Endothelial cell of umbilical vein (primary cell): ENCODE results near the gene SLC16A7. TPM values are rescaled to one million over a fixed set of nuclear protein-coding genes. Genes with fewer than 3 reads are reported as not detected.

Experiments
- BruUV-seq: library from RNA; stranded (reverse); fragments of 400-500 nt; replicated peaks from 2 replicates; lab custom pipeline; 2021; lab: Mats Ljungman, UMichigan
- CTCF ChIA-PET: fragments of 300-600, 350-600 bp; sonication (Branson Sonifier 250); formaldehyde crosslinking; loops from one replicate; lab custom pipeline; 2021; ENCODE audit warnings: antibody characterized with exemption, inconsistent platforms; lab: Charles Lee
- POLR2A ChIA-PET: fragments of 300-600, 350-600 bp; sonication (Branson Sonifier 250); formaldehyde crosslinking; loops from one replicate; lab custom pipeline; 2021; ENCODE audit warnings: antibody characterized with exemption, inconsistent platforms; lab: Charles Lee
- DNase-seq: peaks from one replicate; pipeline ENCODE4 v3.0.0-alpha.2; 2011; ENCODE audit warnings: low read depth, low spot score
- FAIRE-seq: peaks from 2 replicates; lab custom pipeline; 2011; peaks lifted over from hg19 to GRCh38; lab: Jason Lieb, UNC
- H2AFZ ChIP-seq: 2 replicates; pipeline ENCODE4 v1.6.0; 2012; ENCODE audit warnings: low read depth, low read length, control low read depth, inconsistent platforms
- H3K27ac ChIP-seq: 2 replicates; pipeline ENCODE4 v1.5.1; 2011; ENCODE audit warnings: low read depth, mild to moderate bottlenecking, control low read depth, low read length, moderate library complexity; ENCODE audit not compliant: insufficient read depth
- H3K27me3 ChIP-seq, 2 experiments: 2 replicates each; pipeline versions ENCODE4 v1.6.0 to v1.6.1; 2011; ENCODE audit warnings: low read length in 2 of 2, mixed read lengths in 1 of 2; ENCODE audit not compliant: control insufficient read depth in 2 of 2, insufficient read depth in 2 of 2
- H3K36me3 ChIP-seq, 2 experiments: 2 replicates in 1 of 2; 3 replicates in 1 of 2; pipeline ENCODE4 v1.5.1; 2011; ENCODE audit warnings: low read length in 2 of 2, mild to moderate bottlenecking in 1 of 2, moderate library complexity in 1 of 2; ENCODE audit not compliant: control insufficient read depth in 2 of 2, insufficient read depth in 2 of 2; ENCODE audit errors: extremely low read depth in 1 of 2
- H3K4me1 ChIP-seq: 3 replicates; pipeline ENCODE4 v1.5.1; 2011; ENCODE audit warnings: mild to moderate bottlenecking, low read length; ENCODE audit not compliant: control insufficient read depth, insufficient read depth; ENCODE audit errors: extremely low read depth
- H3K4me2 ChIP-seq: 2 replicates; pipeline ENCODE4 v1.6.1; 2011; ENCODE audit warnings: low read length, control low read depth, mixed read lengths; ENCODE audit not compliant: insufficient read depth
- H3K4me3 ChIP-seq, 3 experiments: fragments of 200-600 bp in 1 of 3; sonication (generic), shearing (Covaris generic) in 1 of 3; replicated peaks in 1 of 3; 2 replicates each; pipeline ENCODE4 v1.5.1; 2011 to 2016; ENCODE audit warnings: control low read depth in 3 of 3, low read length in 3 of 3, mild to moderate bottlenecking in 2 of 3, inconsistent platforms in 1 of 3, low read depth in 1 of 3, moderate library complexity in 1 of 3; ENCODE audit not compliant: insufficient read depth in 1 of 3
- H3K79me2 ChIP-seq: 2 replicates; pipeline ENCODE4 v1.6.0; 2012; ENCODE audit warnings: low read length, inconsistent platforms; ENCODE audit not compliant: control insufficient read depth, insufficient read depth
- H3K9ac ChIP-seq: replicated peaks from 2 replicates; pipeline ENCODE3; 2011; ENCODE audit warnings: low read length, control low read depth; ENCODE audit not compliant: insufficient read depth; ENCODE audit errors: extremely low read depth
- H3K9me1 ChIP-seq: replicated peaks from 3 replicates; pipeline ENCODE4 v1.6.0; 2011; ENCODE audit warnings: mild to moderate bottlenecking, low read length; ENCODE audit not compliant: control insufficient read depth, insufficient read depth; ENCODE audit errors: extremely low read depth
- H3K9me3 ChIP-seq: replicated peaks from 2 replicates; pipeline ENCODE4 v1.5.1; 2012; ENCODE audit warnings: low read length, inconsistent platforms; ENCODE audit not compliant: control insufficient read depth, insufficient read depth
- H4K20me1 ChIP-seq: replicated peaks from 2 replicates; pipeline ENCODE3; 2011; ENCODE audit warnings: mild to moderate bottlenecking, low read length; ENCODE audit not compliant: control insufficient read depth, insufficient read depth; ENCODE audit errors: extremely low read depth
- CTCF ChIP-seq, 2 donors: IDR thresholded peaks; 1 replicate in 1 of 2; 2 replicates in 1 of 2; pipeline ENCODE4 v1.5.1; 2011; ENCODE audit warnings: low read length in 2 of 2, mild to moderate bottlenecking in 2 of 2, moderate library complexity in 2 of 2, control low read depth in 1 of 2, inconsistent platforms in 1 of 2, low read depth in 1 of 2; ENCODE audit not compliant: insufficient read depth in 1 of 2; ENCODE audit errors: extremely low read depth in 1 of 2
- EZH2 ChIP-seq: IDR thresholded peaks from 2 replicates; pipeline ENCODE4 v1.6.1; 2012; ENCODE audit warnings: borderline replicate concordance, low read depth, mild to moderate bottlenecking, moderate library complexity, low read length, inconsistent platforms; ENCODE audit not compliant: severe bottlenecking
- FOS ChIP-seq: IDR thresholded peaks from 2 replicates; pipeline ENCODE4 v1.6.1; 2011; ENCODE audit warnings: mild to moderate bottlenecking, low read length, moderate library complexity, borderline replicate concordance; ENCODE audit not compliant: insufficient read depth
- GATA2 ChIP-seq: IDR thresholded peaks from 2 replicates; pipeline ENCODE4 v1.7.0; 2011; ENCODE audit warnings: low read depth, mild to moderate bottlenecking, moderate library complexity, mixed read lengths, low read length; ENCODE audit not compliant: insufficient read length, insufficient read depth
- JUN ChIP-seq: IDR thresholded peaks from 2 replicates; pipeline ENCODE4 v1.6.1; 2011; ENCODE audit warnings: borderline replicate concordance, low read depth; ENCODE audit not compliant: insufficient read length, insufficient read depth
- MYC ChIP-seq: IDR thresholded peaks from one replicate; pipeline ENCODE4 v1.6.1; 2011; ENCODE audit warnings: mild to moderate bottlenecking, low read depth, low read length
- POLR2A ChIP-seq: IDR thresholded peaks from 2 replicates; pipeline ENCODE4 v1.6.1; 2012; ENCODE audit warnings: low read depth, mild to moderate bottlenecking, control low read depth, low read length
- POLR2AphosphoS5 ChIP-seq: IDR thresholded peaks from 2 replicates; pipeline ENCODE4 v1.6.1; 2012; ENCODE audit warnings: low read depth, mild to moderate bottlenecking, control low read depth, low read length, moderate library complexity; ENCODE audit not compliant: insufficient read depth
- dilution Hi-C: fragments of 300-500 bp; cut with MboI; formaldehyde crosslinking; loops from one replicate; pipeline ENCODE4 v1.15.0; 2019; ENCODE audit warnings: low sequenced_read_pairs; ENCODE audit not compliant: extremely low pct_ligation_motif_present
- intact Hi-C: fragments of 100-400 bp; cut with micrococcal nuclease; formaldehyde crosslinking; loops from one replicate; pipeline ENCODE4 v1.10.0; 2022
- polyA plus RNA-seq, 4 experiments: library from polyadenylated mRNA; depleted of rRNA in 3 of 4; stranded (reverse) in 3 of 4; unstranded in 1 of 4; fragments of >200 nt; gene quantifications; 2 replicates each; pipeline versions ENCODE4 v1.2.1 to v1.2.3, GENCODE V29; 2011 to 2012; ENCODE audit warnings: missing spikeins in 1 of 4
- total RNA-seq: library from RNA; stranded (reverse); gene quantifications from 2 replicates; pipeline ENCODE4 v1.2.3, GENCODE V29; 2021
- TF ChIP-seq, protein P1 (sequence below): IDR thresholded peaks from 2 replicates; pipeline ENCODE4 v1.6.1; 2011; ENCODE audit not compliant: insufficient read depth, insufficient read length

SLC16A7 gene
- total and polyA plus RNA-seq, 2 donors (not counting 3 experiments of a cell fraction or from before 2014, with no cell fraction given): 2.9 to 8.9 TPM

GRCh38 chr12:59735231-59735630 is 139.4 kb downstream of the SLC16A7 start:
- H3K79me2 ChIP-seq: no peaks in the 10 kb centered on the region
- intact Hi-C loops: no loop called here
- H3K36me3 ChIP-seq: no peaks in the 10 kb centered on the region
- H2AFZ ChIP-seq: no peak overlapping the region
- H4K20me1 ChIP-seq: no peaks in the 10 kb centered on the region
- BruUV-seq: no TSS peak
- DNase-seq: no peak
- ChIA-PET POLR2A (no interaction called here), CTCF (no interaction called here)
- TF ChIP-seq JUN: no peak
- no peak for TF ChIP-seq MYC
- TF ChIP-seq, protein P1, sequence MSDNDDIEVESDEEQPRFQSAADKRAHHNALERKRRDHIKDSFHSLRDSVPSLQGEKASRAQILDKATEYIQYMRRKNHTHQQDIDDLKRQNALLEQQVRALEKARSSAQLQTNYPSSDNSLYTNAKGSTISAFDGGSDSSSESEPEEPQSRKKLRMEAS: no peak
- TF ChIP-seq EZH2: no peak
- no peaks in the 10 kb centered on the region for H3K27me3 ChIP-seq
- no peak for FAIRE-seq
- H3K9me1 ChIP-seq: no peaks in the 10 kb centered on the region
- no peak overlapping the region for H3K4me2 ChIP-seq
- dilution Hi-C loops: no loop called here
- H3K4me1 ChIP-seq: peaks cover 7% of the 10 kb centered on the region
- no peak overlapping the region for H3K9ac ChIP-seq
- no peak overlapping the region for H3K27ac ChIP-seq
- H3K9me3 ChIP-seq: no peaks in the 10 kb centered on the region
- H3K4me3 ChIP-seq: no peak overlapping the region

GRCh38 chr12:59736359-59736758 is 140.5 kb downstream of the SLC16A7 start:
- Histone ChIP-seq H3K4me2 (no peak overlapping the region), H3K4me3 (no peak overlapping the region), H2AFZ (no peak overlapping the region), H3K4me1 (peaks cover 7% of the 10 kb centered on the region), H3K27ac (no peak overlapping the region), H3K9ac (no peak overlapping the region), H3K9me3 (no peaks in the 10 kb centered on the region), H3K79me2 (no peaks in the 10 kb centered on the region), H3K27me3 (no peaks in the 10 kb centered on the region), H3K36me3 (no peaks in the 10 kb centered on the region), H3K9me1 (no peaks in the 10 kb centered on the region), H4K20me1 (no peaks in the 10 kb centered on the region)
- no peak for TF ChIP-seq JUN
- no peak for TF ChIP-seq POLR2A
- TF ChIP-seq POLR2AphosphoS5: no peak
- TF ChIP-seq CTCF (IDR thresholded peaks at IDR 0.05; ENCODE audit: extremely low read depth in 1 of 2, insufficient read depth in 1 of 2, low read depth in 1 of 2, low read length in 2 of 2): no peak
- no peak for TF ChIP-seq EZH2
- TF ChIP-seq, protein P1: no peak
- TF ChIP-seq MYC: no peak
- no peak for TF ChIP-seq FOS
- no peak for TF ChIP-seq GATA2
- CTCF ChIA-PET: interaction anchor here (1.1 kb wide), 1 partner anchor 17 kb away, joined by 4 read pairs; no protein-coding TSS in a partner anchor
- DNase-seq (no peak), FAIRE-seq (no peak)
- dilution Hi-C loops (no loop called here), intact Hi-C loops (no loop called here)
- BruUV-seq: no TSS peak
- POLR2A ChIA-PET: no interaction called here
